Right lobe of liver (tissue), 4 donors: Measurements from ENCODE around the gene GNAT1.

Experiments
- CTCF ChIP-seq, 4 donors: fragments of 200-600 bp in 3 of 4; fragments of 450-650 bp in 1 of 4; IDR thresholded peaks; one replicate each; pipeline versions ENCODE4 v1.5.1 to v1.8.0; 2016 to 2022; ENCODE audit warnings: antibody characterized with exemption in 4 of 4, mild to moderate bottlenecking in 2 of 4
- POLR2A ChIP-seq: fragments of 450-650 bp; IDR thresholded peaks from one replicate; pipeline ENCODE4 v1.6.1; 2017; ENCODE audit warnings: antibody characterized with exemption, mild to moderate bottlenecking
- donor health status: DM: no; HTN: no; CAD: no.
- donor health status: DM: no; HTN: no; CAD: no.
- donor health status: DM: no; HTN: yes; CAD: no.

- TF ChIP-seq CTCF (IDR thresholded peaks at IDR 0.05) (no peak), POLR2A (no peak)
Observed at GRCh38 chr3:50193746-50194127, 2.3 kb downstream of the GNAT1 start.
